Stimulated activated CD4-positive, alpha-beta T cell treated with anti-CD3 and anti-CD28 coated beads, TNF-alpha, amount 100 ng/mL, for 1 hour (primary cell): ENCODE results near the gene PLXDC2.

Experiments
- DNase-seq, 3 donors: peaks; one replicate each; pipeline ENCODE4 v3.0.0-alpha.2; 2020; ENCODE audit warnings: low read depth in 3 of 3, low spot score in 1 of 3

PLXDC2 gene

GRCh38 chr10:19815731-19816410, 361 bp upstream of the PLXDC2 start:
- no peak for DNase-seq

- no peak for DNase-seq
Measured at GRCh38 chr10:19817231-19817933, 1.1 kb downstream of the PLXDC2 start.

- no peak for DNase-seq
Measured at GRCh38 chr10:19818876-19819275, 2.6 kb downstream of the PLXDC2 start.

GRCh38 chr10:19819419-19820033, 3.3 kb downstream of the PLXDC2 start:
- DNase-seq = no peak

- DNase-seq = no peak
Measured at GRCh38 chr10:19824381-19825342, 8.4 kb downstream of the PLXDC2 start.

- no peak for DNase-seq
Measured at GRCh38 chr10:19825700-19826099, 9.5 kb downstream of the PLXDC2 start.

GRCh38 chr10:19826712-19827111, 10.5 kb downstream of the PLXDC2 start:
- no peak for DNase-seq

GRCh38 chr10:19828278-19829049, 12.2 kb downstream of the PLXDC2 start:
- no peak for DNase-seq

- DNase-seq = no peak
Measured at GRCh38 chr10:19832699-19833098, 16.5 kb downstream of the PLXDC2 start.

GRCh38 chr10:19833170-19833824, 17.1 kb downstream of the PLXDC2 start:
- no peak for DNase-seq

GRCh38 chr10:19835952-19836351, 19.7 kb downstream of the PLXDC2 start:
- no peak for DNase-seq

- no peak for DNase-seq
Measured at GRCh38 chr10:19839090-19839489, 22.9 kb downstream of the PLXDC2 start.

GRCh38 chr10:19839552-19839951, 23.3 kb downstream of the PLXDC2 start:
- DNase-seq = no peak

- DNase-seq = no peak
Measured at GRCh38 chr10:19840776-19841175, 24.5 kb downstream of the PLXDC2 start.

- no peak for DNase-seq
Measured at GRCh38 chr10:19843487-19843886, 27.3 kb downstream of the PLXDC2 start.

- DNase-seq = no peak
Measured at GRCh38 chr10:19845503-19846368, 29.5 kb downstream of the PLXDC2 start.

- no peak for DNase-seq
Measured at GRCh38 chr10:19847321-19847720, 31.1 kb downstream of the PLXDC2 start.

- no peak for DNase-seq
Measured at GRCh38 chr10:19848226-19848985, 32.2 kb downstream of the PLXDC2 start.
